H1 (cell line): ENCODE measurements around the gene URGCP. TPM values are rescaled to one million over a fixed set of nuclear protein-coding genes. Genes with fewer than 3 reads are reported as not detected.

Experiments
- BRCA1 ChIP-seq: IDR thresholded peaks from 2 replicates; pipeline ENCODE4 v1.6.1; 2012; ENCODE audit warnings: low read depth, low read length, improper control_type of control experiment
- CHD7 ChIP-seq: fragments of 300-600 bp; sonication (generic); IDR thresholded peaks from 2 replicates; pipeline ENCODE4 v1.7.1; 2012; ENCODE audit warnings: low read length, moderate library complexity, mild to moderate bottlenecking, inconsistent platforms; ENCODE audit not compliant: insufficient replicate concordance
- CREB1 ChIP-seq: IDR thresholded peaks from 2 replicates; pipeline ENCODE4 v1.6.1; 2012; ENCODE audit warnings: inconsistent platforms
- EGR1 ChIP-seq: IDR thresholded peaks from 2 replicates; pipeline ENCODE4 v1.6.1; 2011; ENCODE audit warnings: low read depth, low read length, borderline replicate concordance
- GABPA ChIP-seq: IDR thresholded peaks from 2 replicates; pipeline ENCODE4 v1.6.1; 2011; ENCODE audit warnings: mild to moderate bottlenecking, low read length, moderate library complexity, borderline replicate concordance; ENCODE audit not compliant: insufficient read depth
- JUN ChIP-seq: IDR thresholded peaks from 2 replicates; pipeline ENCODE4 v1.6.1; 2011; ENCODE audit warnings: low read depth, mild to moderate bottlenecking, improper control_type of control experiment, low read length
- KDM1A ChIP-seq: fragments of 200-600, 300-600 bp; sonication (generic); IDR thresholded peaks from 2 replicates; pipeline ENCODE4 v1.7.1; 2016; ENCODE audit warnings: mild to moderate bottlenecking, low read length, borderline replicate concordance
- KDM5A ChIP-seq: fragments of 200-600 bp; IDR thresholded peaks from 2 replicates; pipeline ENCODE4 v1.7.1; 2012; ENCODE audit warnings: mild to moderate bottlenecking, low read length, inconsistent platforms, mixed read lengths
- POU5F1 ChIP-seq: IDR thresholded peaks from 2 replicates; pipeline ENCODE4 v1.6.1; 2011; ENCODE audit warnings: low read depth, mild to moderate bottlenecking, low read length, moderate library complexity
- RXRA ChIP-seq: IDR thresholded peaks from 2 replicates; pipeline ENCODE4 v1.6.1; 2011; ENCODE audit warnings: low read depth, mild to moderate bottlenecking, low read length, moderate library complexity; ENCODE audit not compliant: insufficient read depth
- USF2 ChIP-seq: IDR thresholded peaks from 2 replicates; pipeline ENCODE4 v1.6.1; 2011; ENCODE audit warnings: low read length, improper control_type of control experiment
- polyA plus RNA-seq, 7 experiments: library from polyadenylated mRNA; depleted of rRNA in 3 of 7; stranded (reverse) in 5 of 7; unstranded in 2 of 7; fragments of >200 nt in 5 of 7; fragments of 200-250 nt in 2 of 7; gene quantifications; 1 replicate in 5 of 7; 2 replicates in 1 of 7; 4 replicates in 1 of 7; pipeline versions ENCODE4 v1.2.1 to v1.2.3, GENCODE V29; 2011 to 2013; ENCODE audit warnings: missing spikeins in 2 of 7, mixed read lengths in 2 of 7
- total RNA-seq: library from RNA; stranded (reverse); fragmentation: NEBNext Ultra II Directional; extraction: Animal tissue kit (Norgen Biotek cat#: 25700); gene quantifications from 2 replicates; pipeline ENCODE4 v1.2.1, GENCODE V29; 2021

URGCP gene
- total and polyA plus RNA-seq, 2 of the 8 experiments (the other 6 are each of a cell fraction or from before 2014, with no cell fraction given): 9.0 to 18.7 TPM

- TF ChIP-seq CHD7 (no peak), GABPA (no peak), POU5F1 (no peak), JUN (no peak), EGR1 (no peak), USF2 (no peak), KDM5A (no peak), RXRA (no peak), CREB1 (no peak), KDM1A (no peak), BRCA1 (no peak)
Observed at GRCh38 chr7:43847496-43847895, 58.9 kb downstream of the URGCP start (continued).
